Panc1 (cell line): ENCODE measurements around the gene NHLRC3.

ENCODE experiments used
- POLR2AphosphoS5 ChIP-seq: IDR thresholded peaks from 2 replicates; pipeline ENCODE4 v1.6.1; 2012; ENCODE audit warnings: mild to moderate bottlenecking, low read depth, low read length, moderate library complexity
- TCF7L2 ChIP-seq: IDR thresholded peaks from 2 replicates; pipeline ENCODE4 v1.6.1; 2011; ENCODE audit warnings: mild to moderate bottlenecking, low read depth, low read length, inconsistent platforms
- TF ChIP-seq, protein P1 (sequence below): fragments of 450-650 bp; IDR thresholded peaks from 2 replicates; pipeline ENCODE4 v1.5.1; 2017; ENCODE audit warnings: mild to moderate bottlenecking

DNA sequence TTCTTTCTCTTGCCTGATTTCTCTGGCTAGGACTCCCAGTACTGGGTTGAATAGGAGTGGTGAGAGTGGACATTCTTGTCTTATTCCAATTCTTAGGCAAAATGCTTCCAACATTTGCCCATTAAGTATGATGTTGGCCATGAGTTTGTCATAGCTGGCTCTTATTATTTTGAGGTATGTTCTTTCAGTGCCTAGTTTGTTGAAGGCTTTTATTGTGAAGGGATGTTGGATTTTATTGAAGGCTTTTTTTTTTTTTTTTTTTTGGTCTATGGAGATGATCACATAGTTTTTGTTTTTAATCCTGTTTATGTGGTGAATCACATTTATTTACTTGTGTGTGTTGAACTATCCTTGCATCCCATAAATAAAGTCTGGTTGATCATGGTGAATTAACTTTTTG lies 19.8 kb downstream of the NHLRC3 start:
- TF ChIP-seq, protein P1, sequence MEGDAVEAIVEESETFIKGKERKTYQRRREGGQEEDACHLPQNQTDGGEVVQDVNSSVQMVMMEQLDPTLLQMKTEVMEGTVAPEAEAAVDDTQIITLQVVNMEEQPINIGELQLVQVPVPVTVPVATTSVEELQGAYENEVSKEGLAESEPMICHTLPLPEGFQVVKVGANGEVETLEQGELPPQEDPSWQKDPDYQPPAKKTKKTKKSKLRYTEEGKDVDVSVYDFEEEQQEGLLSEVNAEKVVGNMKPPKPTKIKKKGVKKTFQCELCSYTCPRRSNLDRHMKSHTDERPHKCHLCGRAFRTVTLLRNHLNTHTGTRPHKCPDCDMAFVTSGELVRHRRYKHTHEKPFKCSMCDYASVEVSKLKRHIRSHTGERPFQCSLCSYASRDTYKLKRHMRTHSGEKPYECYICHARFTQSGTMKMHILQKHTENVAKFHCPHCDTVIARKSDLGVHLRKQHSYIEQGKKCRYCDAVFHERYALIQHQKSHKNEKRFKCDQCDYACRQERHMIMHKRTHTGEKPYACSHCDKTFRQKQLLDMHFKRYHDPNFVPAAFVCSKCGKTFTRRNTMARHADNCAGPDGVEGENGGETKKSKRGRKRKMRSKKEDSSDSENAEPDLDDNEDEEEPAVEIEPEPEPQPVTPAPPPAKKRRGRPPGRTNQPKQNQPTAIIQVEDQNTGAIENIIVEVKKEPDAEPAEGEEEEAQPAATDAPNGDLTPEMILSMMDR: no peak
- TF ChIP-seq POLR2AphosphoS5 (no peak), TCF7L2 (no peak)
